ENCODE measurements around the gene AP3B1.
A peak's percentile ranks its signal among the peaks of the same experiment; 100 is the strongest.

Gene AP3B1

DNA sequence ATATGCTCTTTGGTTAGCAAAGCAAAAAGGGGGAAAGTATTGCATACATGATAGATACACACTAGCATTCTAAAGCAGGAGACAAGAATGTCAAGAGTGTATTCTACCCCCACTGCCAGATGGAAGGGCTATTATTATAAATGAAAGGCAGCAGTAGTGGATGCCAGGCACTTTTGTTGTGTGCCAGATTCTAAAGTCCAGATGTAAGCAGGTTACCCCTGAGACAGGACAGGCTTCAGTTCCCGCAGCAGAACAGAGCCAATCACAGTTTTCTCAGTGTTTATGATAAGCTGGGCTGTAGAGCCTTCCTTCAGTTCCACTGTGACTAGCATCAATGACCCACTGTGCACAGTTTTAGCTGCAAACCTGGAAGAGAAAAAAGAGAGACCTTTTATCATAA is 291.8 kb downstream of the AP3B1 start:
- DNase-seq: no peak

DNA sequence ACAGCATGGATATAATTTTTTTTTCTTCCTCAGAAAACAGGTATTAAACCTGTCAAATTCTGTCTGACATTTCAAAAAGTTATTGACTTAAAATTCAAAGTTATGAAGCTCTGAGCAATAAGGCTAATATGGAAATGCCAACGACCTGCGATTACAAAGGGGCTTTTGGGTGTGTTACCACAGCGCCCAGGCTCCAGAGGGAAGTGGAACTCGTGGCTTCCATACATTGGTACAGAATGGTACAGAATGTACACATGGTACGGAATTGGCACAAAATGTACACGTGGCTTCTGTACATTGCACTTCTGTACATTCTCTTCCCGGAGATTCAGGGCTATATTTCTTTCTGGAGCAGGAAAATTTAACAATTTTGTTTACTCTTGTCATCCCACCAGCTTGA is 293.3 kb downstream of the AP3B1 start:
- peak; percentile 21 to 47 for DNase-seq

DNA sequence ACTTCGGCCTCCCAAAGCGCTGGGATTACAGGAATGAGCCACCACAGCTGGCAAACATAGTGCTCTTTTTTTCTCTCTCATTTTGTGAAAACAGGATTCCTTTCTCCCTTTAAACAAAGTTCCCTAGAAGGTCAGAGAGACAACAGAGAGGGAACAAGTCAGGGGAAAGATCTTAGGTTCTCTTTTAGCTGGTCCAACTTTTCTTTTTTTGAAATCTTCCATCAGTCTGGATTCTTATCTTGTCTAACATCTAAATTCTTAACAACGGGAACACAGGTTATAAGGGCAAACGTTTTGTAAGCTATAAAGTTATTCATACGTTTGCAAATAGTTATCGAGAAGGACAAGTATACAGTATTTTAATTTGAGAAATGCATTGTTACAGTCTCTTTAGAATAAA is 294.3 kb downstream of the AP3B1 start:
- DNase-seq: no peak

DNA sequence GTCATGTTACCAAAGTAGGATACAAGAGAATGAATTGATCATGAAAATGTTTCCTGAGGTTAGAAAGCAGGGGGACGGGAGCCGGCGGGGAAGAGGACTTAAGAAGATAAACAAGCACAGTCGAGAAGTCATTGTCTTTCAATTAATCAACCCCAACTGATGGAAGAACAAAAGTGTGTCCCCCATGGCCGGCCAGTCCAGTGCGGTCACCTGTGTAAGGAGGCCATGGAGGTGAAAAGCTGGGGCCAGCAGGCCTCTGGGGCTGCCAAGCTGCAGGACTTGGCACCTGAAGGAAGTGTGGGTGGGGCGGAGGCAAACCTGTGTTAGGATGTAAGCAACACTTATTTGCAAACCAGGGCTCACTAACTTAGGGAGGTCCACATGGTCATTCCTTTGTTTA is 295.1 kb downstream of the AP3B1 start:
- no peak for DNase-seq

DNA sequence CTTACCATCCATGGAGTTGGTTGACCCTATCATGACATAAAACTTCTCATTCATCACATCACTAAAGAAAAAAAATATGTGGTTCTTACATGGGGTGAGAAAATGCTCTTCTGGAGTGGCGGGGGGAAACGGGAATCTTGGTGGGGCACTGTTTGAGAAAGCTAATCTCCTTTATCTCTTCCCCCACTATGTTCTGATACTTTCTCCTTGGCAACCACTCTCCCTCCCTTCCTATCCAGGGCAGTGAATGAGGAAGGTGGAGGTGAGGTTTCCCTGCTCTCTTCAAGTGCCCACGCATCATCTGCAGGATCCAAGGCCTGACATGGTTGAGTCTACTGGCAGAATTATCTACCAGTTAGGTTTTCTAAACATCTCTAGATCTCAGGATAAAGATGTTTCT is 297.6 kb downstream of the AP3B1 start:
- no peak for DNase-seq

DNA sequence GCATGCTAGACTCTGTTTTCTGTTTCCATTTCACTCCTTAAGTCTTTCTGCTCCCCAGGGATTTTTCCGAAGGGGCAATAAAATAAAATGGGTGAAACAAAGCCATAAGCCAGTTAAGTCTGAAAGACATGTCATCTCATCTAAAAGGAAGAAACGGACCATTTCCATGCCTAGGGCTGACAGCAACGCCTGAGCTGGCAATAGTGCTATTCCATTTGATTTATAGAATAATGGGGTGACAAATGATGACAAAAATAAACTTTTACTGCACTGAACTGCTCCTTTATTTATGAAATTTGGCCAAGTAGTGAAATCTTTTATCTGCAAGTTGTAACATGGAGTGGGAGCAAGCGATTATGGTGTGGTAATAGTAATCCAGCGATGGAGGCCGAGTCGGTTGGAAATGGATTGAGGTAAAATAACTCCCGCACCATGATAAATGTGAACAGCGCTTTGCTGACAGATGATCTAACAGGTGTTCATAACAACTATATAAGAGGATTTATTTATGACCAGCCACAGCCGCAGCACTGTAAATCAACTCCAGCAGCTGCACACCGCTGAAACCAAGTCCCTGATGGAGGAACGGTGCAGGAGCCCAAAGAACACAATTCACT is 298.6 kb downstream of the AP3B1 start:
- no peak for DNase-seq

DNA sequence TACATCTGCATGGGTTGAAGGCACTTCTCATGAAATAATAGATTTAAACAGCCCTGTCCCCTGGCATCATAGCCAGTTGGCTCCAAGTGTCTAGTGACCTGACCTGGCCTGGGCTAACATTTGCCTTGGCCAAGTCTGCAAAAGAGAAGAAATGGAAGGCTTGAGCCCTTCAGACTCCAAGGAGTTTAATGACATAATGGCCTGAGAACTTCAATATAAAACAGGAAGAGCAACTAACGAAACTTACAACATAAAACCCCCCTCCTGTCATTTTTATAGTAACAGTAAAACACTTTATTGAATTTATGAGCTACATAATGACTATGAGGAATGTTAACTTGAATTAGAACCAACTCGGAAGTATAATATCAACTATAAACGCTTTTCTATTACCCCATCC is 299.6 kb downstream of the AP3B1 start:
- no peak for DNase-seq

DNA sequence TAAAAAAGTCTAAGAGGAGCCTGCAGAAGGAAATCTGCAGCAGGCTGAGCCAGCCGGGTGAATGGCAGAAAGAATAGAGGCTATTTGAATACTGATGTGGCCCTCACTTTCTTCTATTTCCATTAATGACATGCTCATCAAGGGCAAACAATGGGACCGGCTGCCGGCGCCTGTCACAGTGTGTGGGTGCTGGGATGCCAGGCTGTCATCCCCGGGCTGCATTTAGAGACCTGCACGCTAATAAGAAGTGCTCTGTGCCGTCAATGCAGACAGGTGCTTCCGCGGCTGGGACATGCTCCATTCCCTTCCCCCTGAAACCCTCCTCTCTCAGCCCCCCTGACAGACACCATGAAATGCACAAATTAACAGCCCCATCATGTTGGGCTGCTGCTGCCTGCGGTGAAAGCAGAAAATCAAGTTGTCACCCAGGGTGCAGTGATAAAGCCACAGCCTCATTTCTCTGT is 300.6 kb downstream of the AP3B1 start:
- DNase-seq: no peak

DNA sequence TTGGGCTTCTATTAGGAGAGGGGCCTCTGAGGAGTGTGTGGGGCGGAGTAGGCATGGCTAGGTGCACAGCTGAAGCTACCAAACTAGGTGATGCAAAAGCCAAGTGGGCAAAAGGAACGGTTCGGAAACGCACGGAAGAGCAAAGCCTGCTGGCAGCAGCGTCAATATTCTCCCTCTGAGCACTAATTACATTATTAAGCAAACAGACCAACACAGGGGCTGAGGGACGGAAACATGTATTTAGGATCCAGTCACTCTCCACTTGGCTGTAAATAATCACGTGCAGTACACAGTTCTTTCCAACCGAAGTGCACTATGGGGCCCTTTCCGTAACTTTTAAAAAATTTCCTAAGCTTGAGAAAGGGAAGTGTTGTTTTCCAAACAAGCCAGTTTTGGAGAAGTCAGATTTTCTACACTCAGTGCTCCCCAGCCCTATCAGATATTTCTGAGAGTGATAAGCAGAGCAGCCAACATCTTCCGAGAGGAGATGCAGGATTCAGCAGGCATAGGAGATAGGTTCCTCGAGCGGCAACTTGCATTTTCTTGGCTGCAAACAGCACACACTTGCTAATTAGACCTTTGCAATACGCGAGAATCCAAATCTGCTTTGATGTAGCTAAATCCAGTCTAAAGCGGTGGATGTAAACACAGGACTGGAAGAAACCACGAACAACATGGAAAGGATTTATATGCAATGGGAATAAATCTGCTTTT is 301.2 kb downstream of the AP3B1 start:
- DNase-seq: no peak

DNA sequence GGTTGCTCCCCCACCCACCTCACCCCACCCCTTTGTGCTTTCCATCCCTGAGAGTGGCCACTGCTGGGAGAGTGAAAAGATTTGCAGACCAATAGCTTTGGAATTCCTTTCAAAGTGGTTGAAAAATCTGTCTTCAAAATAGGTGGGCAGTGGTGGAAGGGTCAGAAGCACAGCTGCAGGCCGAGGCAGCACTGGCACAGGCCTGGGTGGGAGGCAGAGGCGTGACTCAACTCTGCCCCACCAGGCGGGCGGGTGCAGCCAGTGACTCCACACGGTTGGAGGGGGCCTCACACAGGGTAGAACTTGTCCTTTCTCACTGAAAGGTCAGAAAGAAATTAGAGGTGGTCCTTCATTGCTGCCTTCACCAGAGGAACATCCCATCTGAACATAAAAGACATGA is 303.4 kb downstream of the AP3B1 start:
- no peak for DNase-seq

DNA sequence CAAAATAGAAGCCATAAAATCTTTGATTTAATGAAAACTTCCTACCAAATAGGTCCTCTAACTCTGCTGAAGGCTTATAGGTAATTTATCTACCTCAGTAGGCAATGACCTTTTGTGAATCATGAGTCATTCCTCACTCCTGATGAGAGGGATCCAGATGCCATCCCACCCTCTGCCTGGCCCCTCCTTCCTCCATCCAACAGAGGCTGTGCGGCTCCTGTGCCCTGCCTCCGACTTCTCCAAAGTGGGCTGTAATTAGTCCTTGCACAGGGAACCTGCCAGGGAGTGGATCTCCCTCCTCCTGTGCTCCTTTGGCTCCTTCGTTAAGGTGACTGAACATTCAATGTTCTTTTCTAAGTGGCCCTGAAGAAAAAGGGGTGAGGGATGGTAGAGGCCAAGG is 304.5 kb downstream of the AP3B1 start:
- no peak for DNase-seq

DNA sequence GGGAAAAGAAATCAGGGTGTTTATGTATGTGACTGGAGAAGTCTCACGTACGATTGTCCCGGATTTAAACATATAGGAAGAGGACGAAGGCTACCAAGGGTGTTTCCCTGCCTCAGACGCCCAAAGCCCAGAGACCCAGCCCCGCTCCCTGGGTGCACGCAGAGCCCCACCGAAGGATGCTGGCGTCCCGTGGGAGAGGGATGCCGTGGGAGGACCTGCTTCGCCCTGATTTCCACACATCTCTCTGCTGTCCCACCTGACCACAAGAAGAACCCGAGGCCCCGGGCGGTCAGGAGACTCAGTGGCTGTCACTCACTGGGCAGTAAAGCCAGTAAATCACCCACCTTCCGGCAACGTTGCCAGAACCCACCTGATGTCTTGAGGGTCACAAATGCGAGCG is 306.5 kb downstream of the AP3B1 start:
- DNase-seq: no peak

DNA sequence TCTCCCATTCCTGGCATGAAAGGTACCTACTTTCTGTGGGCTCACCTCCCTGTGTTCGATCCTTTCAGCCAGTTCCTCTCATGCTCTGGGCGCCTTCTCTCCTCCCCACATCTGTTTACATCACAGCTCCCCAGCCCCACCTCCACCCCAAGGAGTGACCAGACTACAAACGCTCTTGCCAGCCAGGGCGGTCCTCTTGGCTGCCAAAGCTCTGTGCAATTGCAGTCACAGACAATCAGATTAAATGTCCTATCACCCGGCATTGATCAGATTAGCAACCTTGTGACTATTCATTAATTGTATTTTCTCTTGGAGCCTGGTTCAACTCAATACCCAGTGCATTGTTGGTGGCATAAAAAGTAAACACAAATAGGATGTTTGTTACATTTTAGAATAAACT is 307.2 kb downstream of the AP3B1 start:
- DNase-seq: no peak

DNA sequence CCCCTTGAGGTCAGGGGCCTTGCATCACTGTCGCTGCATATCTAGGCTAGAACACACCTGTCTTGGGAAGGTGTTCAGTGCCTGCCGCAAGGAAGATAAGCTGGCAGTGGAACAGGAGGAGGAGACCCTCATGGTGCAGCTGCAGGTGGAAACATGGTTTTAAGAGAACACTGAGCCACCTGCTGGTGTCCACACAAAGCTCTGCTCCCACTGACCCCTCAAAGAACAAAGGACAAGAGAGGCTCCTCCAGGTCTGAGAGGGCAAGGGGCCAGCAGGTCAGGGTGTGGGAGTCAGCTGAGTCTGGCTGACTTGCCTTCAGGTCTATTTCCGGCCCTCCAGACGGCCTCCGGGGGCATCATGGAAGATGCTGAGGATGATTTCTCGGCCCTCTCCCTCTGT is 308.2 kb downstream of the AP3B1 start:
- DNase-seq: no peak

DNA sequence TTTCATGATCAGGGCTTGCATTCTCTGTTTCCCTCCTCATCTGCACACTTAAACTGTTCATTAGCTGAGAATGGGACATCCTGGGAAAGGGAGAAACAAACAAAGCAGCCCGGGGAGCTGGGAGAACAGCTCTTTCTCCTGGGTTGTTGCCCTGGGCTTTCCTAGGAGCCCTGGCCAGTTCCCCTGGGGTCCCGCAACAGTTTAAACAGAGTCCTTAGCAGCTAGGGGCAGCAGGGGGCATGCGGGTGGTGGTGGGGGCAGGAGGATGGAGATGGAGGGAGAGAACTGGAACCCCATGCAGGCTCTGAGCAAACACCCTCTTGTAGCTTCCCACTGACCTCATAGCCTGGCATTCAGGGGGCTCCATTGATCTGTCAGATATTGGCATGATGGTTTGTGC is 309.3 kb downstream of the AP3B1 start:
- DNase-seq: no peak

DNA sequence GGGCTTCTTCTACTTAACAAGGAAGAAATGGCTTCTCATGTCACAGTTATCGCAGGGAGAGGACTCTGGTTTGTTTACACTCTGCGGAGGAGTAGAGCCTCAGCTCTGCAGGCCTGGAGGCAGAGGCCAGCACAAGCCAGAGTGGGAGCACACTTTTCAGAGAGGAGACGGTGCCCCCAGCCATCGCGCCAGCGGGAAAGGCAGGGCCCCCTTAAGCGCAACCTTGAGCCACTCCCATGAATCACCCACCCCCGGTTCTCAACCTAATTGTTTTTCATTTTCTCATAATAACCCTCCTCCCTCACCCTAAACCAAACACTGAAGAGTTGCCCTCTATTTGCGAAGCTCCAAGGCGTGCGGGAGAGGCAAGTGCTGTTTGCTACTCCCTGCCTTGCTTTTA is 309.9 kb downstream of the AP3B1 start:
- DNase-seq: no peak

DNA sequence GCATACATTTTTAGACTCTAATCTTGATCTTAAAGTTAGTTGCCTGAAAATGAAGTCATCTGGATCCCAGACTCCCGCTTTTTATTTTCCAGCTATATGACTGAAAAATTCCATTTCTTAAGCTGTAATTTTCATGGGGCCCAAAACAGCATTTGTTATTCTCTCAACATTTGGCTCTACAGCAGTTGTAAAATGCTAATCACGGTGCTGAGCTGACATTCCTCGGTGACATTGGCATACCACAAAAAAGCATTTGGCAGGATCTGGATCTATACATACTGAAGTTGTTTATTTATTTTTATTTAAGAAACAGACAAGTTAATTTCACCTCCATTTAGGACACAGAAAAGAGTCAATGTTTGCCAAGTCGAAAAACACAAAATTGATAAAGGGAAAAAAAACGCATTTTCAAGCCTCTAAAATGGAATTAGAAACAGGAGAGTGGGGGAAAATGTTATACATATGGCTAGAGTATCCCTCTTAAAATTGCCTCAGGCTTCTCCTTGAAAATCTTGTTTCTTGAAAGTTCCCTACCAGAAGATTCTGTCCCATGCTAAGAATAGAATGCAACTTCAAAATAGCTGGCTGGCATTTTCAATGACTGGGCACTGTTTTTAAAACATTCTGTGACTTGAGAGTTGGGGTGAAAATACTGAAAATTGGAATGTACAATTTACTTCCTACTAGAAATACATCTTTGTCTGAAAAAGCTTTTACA is 310.9 kb downstream of the AP3B1 start:
- no peak for DNase-seq

DNA sequence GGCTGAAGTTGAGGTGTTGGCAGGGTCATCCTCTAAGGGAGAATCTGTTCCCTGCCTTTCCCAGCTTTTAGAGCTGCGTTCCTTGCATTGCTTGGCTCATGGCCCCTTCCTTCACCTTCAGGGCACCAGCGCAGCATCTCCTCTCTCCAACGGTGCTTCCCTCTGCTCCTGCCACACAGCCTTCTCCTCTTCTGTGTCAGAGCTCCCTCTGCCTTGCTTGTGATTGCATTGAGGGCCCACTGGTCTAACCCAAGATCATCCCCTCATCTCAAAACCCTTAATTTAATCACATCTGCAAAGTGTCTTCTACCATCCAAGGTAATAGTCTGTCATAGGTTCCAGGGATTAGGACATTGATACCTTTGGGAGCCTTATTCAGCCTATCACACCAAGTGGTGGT is 312.7 kb downstream of the AP3B1 start:
- no peak for DNase-seq

DNA sequence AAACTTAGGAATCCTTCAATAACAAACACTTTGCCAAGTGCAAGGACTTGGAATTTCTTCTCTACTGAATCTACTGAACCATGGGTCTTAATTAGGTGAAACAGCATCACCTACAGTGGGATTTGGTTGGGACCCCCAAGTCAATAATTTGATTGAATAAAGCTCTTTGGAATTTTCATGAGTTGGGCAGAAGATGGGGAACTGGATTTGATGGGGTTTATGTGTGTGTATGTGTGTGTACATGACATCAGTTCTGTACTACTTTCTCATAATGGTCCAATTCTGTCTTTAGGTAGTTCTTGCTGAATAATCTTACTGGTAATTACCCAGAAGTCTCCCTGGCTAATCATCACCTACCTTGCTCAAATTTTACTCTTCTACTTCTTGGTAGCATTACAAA is 319.9 kb downstream of the AP3B1 start:
- no peak for DNase-seq

DNA sequence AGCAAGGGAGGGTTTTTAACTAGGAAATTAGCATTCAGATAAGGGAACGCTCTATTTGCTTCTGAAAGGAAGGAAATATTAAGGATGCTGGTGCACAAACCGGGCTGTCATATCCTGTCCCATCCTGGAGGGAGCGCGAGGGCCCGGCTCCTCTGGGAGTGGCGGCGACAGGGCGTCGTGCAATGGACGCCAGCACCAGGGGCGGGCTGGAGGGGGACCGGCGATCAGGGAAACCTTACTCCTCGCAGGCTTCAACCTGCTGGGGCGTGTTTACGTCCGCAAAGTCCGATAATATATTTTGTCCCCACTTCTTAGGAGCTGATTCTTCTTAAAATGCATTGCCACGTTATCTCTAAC is 321.3 kb downstream of the AP3B1 start:
- no peak for DNase-seq

DNA sequence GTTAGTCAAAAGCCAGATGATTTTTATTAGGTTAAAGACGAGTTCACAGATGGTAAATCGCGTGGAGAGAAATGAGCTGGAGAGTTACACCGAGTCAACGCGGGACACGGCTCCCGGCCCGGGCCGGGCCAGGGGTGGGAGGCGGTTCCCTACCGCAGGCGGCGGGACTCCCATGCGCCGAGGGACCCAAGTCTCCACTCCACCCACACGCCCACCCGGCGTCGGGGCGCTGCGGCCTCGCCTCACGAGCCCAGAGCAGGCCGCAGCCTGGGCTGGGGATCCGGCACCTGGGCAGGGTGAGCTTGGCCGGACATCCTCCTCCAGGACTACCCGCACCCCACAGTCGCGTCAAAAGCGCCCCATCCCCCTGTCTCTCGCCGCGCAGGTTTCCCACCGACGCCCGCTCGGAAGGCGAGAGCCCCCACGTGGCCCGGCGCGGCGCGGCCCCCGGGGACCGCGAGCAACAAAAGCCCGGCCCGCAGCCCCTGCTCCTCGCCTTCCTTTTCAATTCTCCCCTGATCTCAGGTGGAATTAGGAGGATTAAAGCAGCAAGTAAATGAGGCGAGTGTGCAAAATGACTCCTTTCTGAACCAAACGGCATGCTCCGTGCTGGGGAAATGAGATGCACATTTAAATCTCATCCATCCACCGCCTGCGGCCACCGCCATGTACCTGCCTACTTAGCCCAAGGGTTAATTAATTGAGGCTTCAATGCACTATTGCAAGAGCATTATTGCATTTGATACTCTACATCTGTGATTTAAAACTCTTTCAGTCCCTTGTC is 321.8 kb downstream of the AP3B1 start:
- no peak for DNase-seq

DNA sequence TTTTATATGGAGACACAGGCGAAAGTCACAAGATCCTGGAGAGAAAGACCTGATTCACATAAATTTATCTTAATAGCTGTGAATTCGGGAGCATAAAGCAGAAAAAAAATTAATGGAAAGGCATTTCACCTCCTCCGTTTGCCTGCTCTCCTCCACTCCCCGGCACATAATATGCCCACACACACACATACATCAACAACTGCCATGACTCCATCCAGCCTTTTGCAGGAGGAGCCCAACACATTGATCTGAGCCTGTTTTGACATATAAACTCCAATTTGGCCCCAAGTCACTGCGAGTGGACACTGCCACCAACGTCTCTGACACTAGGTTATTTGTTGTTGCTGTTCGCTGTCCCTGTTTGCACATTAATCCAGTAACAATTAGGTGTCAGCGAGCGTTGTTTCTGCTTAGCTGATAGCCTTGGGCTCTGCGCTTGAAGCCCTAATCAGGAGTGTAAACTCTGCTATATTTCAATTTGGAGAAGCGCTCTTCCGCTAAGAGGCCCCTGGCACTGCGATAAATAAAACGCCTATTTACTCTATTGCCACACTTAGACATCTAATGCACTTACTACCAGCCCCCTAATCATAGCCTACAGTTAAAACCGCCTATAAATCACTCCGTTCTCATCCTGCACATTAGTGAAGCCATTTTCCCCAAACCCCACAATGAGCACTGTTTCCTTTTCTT is 322.6 kb downstream of the AP3B1 start:
- no peak for DNase-seq

DNA sequence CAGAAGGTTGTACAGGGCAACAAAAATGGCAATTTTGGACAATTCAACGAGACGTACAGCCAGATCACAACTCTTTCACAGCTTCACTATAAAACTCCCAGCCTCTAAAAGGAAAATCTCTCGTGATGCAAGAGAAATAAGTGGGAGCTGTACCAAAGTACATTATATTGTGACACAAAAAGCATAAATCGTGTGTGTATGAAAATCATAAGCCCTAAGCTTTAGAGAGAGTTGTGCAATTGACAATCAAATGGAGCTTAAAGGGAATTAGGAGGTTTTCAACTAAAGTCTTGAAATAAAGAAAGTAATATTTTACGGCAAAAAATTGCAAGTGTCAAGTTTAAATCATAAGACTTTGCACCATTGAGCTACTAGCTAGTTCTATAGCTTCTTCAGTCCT is 323.6 kb downstream of the AP3B1 start:
- DNase-seq: no peak
